Neural cell (in vitro differentiated cells): ENCODE data around the gene TNFRSF19. TPM values are rescaled to one million over a fixed set of nuclear protein-coding genes. Genes with fewer than 3 reads are reported as not detected.

ENCODE experiments used
- H2AFZ ChIP-seq: fragments of 200-600, 300-800 bp; sonication (generic), shearing (Covaris generic); 2 replicates; pipeline ENCODE4 v1.6.0; 2014; ENCODE audit warnings: low read depth, mild to moderate bottlenecking, antibody characterized with exemption, low read length, moderate library complexity
- H3F3A ChIP-seq: fragments of 200-600 bp; shearing (Covaris generic); 2 replicates; pipeline ENCODE4 v1.6.1; 2016; ENCODE audit warnings: mild to moderate bottlenecking, moderate library complexity, mixed read lengths, antibody characterized with exemption, low read length; ENCODE audit not compliant: insufficient read depth, poor library complexity, severe bottlenecking
- H3K27ac ChIP-seq: fragments of 200-600, 300-800 bp; sonication (generic), shearing (Covaris generic); 2 replicates; pipeline ENCODE4 v1.5.1; 2014; ENCODE audit warnings: mild to moderate bottlenecking, low read length, moderate library complexity
- H3K27me3 ChIP-seq: fragments of 300-800, 200-600 bp; sonication (generic), shearing (Covaris generic); 2 replicates; pipeline ENCODE4 v1.6.0; 2014; ENCODE audit warnings: mild to moderate bottlenecking, low read depth, low read length, moderate library complexity; ENCODE audit not compliant: insufficient read depth
- H3K36me3 ChIP-seq: fragments of 300-800, 200-600 bp; sonication (generic), shearing (Covaris generic); 2 replicates; pipeline ENCODE4 v1.5.1; 2014; ENCODE audit warnings: mild to moderate bottlenecking, antibody characterized with exemption, low read length, moderate library complexity; ENCODE audit not compliant: insufficient read depth
- H3K4me2 ChIP-seq: fragments of 300-800, 200-600 bp; sonication (generic), shearing (Covaris generic); 2 replicates; pipeline ENCODE4 v1.6.0; 2014; ENCODE audit warnings: mild to moderate bottlenecking, low read length
- H3K4me3 ChIP-seq: fragments of 300-800, 200-600 bp; sonication (generic), shearing (Covaris generic); 2 replicates; pipeline ENCODE4 v1.5.1; 2014; ENCODE audit warnings: mild to moderate bottlenecking, low read length, moderate library complexity
- H3K79me2 ChIP-seq: fragments of 200-600 bp; shearing (Covaris generic); replicated peaks from 2 replicates; pipeline ENCODE4 v1.6.0; 2014; ENCODE audit warnings: mild to moderate bottlenecking, low read length, moderate library complexity; ENCODE audit not compliant: insufficient read depth
- H3K9ac ChIP-seq: fragments of 300-800, 200-600 bp; sonication (generic), shearing (Covaris generic); 2 replicates; pipeline ENCODE4 v1.6.1; 2016; ENCODE audit warnings: mild to moderate bottlenecking, low read length, mixed read lengths
- H3K9me2 ChIP-seq: fragments of 200-600 bp; shearing (Covaris generic); 2 replicates; pipeline ENCODE4 v1.6.1; 2016; ENCODE audit warnings: mild to moderate bottlenecking, low read length, mixed read lengths; ENCODE audit not compliant: insufficient read depth
- H3K9me3 ChIP-seq: fragments of 200-600, 300-800 bp; sonication (generic), shearing (Covaris generic); 2 replicates; pipeline ENCODE4 v1.6.1; 2016; ENCODE audit warnings: mild to moderate bottlenecking, mixed run types, low read length, moderate library complexity, mixed read lengths
- H4K20me1 ChIP-seq: fragments of 200-600 bp; shearing (Covaris generic); 2 replicates; pipeline ENCODE4 v1.6.1; 2016; ENCODE audit warnings: mild to moderate bottlenecking, mixed run types; ENCODE audit not compliant: insufficient read depth
- CTCF ChIP-seq: fragments of 450-650 bp; IDR thresholded peaks from 2 replicates; pipeline ENCODE4 v1.5.1; 2014; ENCODE audit warnings: antibody characterized with exemption, mild to moderate bottlenecking, moderate library complexity; ENCODE audit not compliant: poor library complexity, severe bottlenecking
- EP300 ChIP-seq: fragments of 450-650 bp; conservative IDR thresholded peaks from 2 replicates; pipeline ENCODE4 v1.6.1; 2014; ENCODE audit warnings: antibody characterized with exemption, mild to moderate bottlenecking, moderate library complexity; ENCODE audit not compliant: poor library complexity, severe bottlenecking
- EZH2 ChIP-seq: fragments of 200-600, 300-800 bp; shearing (Covaris generic), sonication (generic); IDR thresholded peaks from 2 replicates; pipeline ENCODE4 v1.6.1; 2014; ENCODE audit warnings: antibody characterized with exemption, low read length, borderline replicate concordance, mild to moderate bottlenecking; ENCODE audit not compliant: insufficient read depth, poor library complexity, severe bottlenecking
- MXI1 ChIP-seq: fragments of 450-650 bp; conservative IDR thresholded peaks from 2 replicates; pipeline ENCODE4 v1.6.1; 2014; ENCODE audit warnings: antibody characterized with exemption, mild to moderate bottlenecking; ENCODE audit not compliant: poor library complexity, severe bottlenecking
- POLR2AphosphoS5 ChIP-seq: IDR thresholded peaks from 2 replicates; pipeline ENCODE4 v1.6.1; 2012
- RAD21 ChIP-seq: fragments of 450-650 bp; conservative IDR thresholded peaks from 2 replicates; pipeline ENCODE4 v1.6.1; 2014; ENCODE audit warnings: antibody characterized with exemption, mild to moderate bottlenecking, moderate library complexity
- REST ChIP-seq: IDR thresholded peaks from 2 replicates; pipeline ENCODE4 v1.6.1; 2012; ENCODE audit warnings: borderline replicate concordance
- SMC3 ChIP-seq: fragments of 450-650 bp; conservative IDR thresholded peaks from 2 replicates; pipeline ENCODE4 v1.6.1; 2014; ENCODE audit warnings: antibody characterized with exemption, mild to moderate bottlenecking, moderate library complexity; ENCODE audit not compliant: poor library complexity
- TAF1 ChIP-seq: IDR thresholded peaks from 2 replicates; pipeline ENCODE4 v1.6.1; 2012; ENCODE audit warnings: low read depth
- polyA plus RNA-seq: library from polyadenylated mRNA; depleted of rRNA; stranded (reverse); fragments of >200 nt; gene quantifications from 2 replicates; pipeline ENCODE4 v1.2.3, GENCODE V29; 2014

Gene TNFRSF19
- polyA plus RNA-seq, 1 donor from 2014 or later = 3.3 TPM

GRCh38 chr13:23558675-23559536, 11.3 kb upstream of the TNFRSF19 start:
- Histone ChIP-seq H2AFZ (no peak overlapping the region), H3K27ac (no peak overlapping the region)

GRCh38 chr13:23560571-23561089, 9.6 kb upstream of the TNFRSF19 start:
- no peak overlapping the region for H3K4me3 ChIP-seq
- no peaks in the 10 kb centered on the region for H3K9me3 ChIP-seq
- no peaks in the 10 kb centered on the region for H3F3A ChIP-seq
- no peaks in the 10 kb centered on the region for H3K9me2 ChIP-seq
- no peak overlapping the region for H3K9ac ChIP-seq
- H2AFZ ChIP-seq = no peak overlapping the region
- no peaks in the 10 kb centered on the region for H3K36me3 ChIP-seq
- TF ChIP-seq TAF1 (no peak), POLR2AphosphoS5 (no peak), EZH2 (no peak), REST (no peak), CTCF (no peak), SMC3 (no peak), EP300 (no peak), RAD21 (no peak), MXI1 (no peak)
- no peaks in the 10 kb centered on the region for H3K27me3 ChIP-seq
- no peaks in the 10 kb centered on the region for H3K79me2 ChIP-seq
- no peaks in the 10 kb centered on the region for H4K20me1 ChIP-seq
- no peak overlapping the region for H3K27ac ChIP-seq
- H3K4me2 ChIP-seq = no peak overlapping the region

More at GRCh38 chr13:23558675-23559536, 11.3 kb upstream of the TNFRSF19 start:
- no peaks in the 10 kb centered on the region for H3K9me2 ChIP-seq
- H4K20me1 ChIP-seq = no peaks in the 10 kb centered on the region
- no peaks in the 10 kb centered on the region for H3F3A ChIP-seq
- no peaks in the 10 kb centered on the region for H3K9me3 ChIP-seq
- no peak overlapping the region for H3K4me3 ChIP-seq
- TF ChIP-seq RAD21 = no peak
- no peak for TF ChIP-seq REST
- no peak for TF ChIP-seq POLR2AphosphoS5
- no peak for TF ChIP-seq EZH2
- no peak overlapping the region for H3K4me2 ChIP-seq
- H3K27me3 ChIP-seq = no peaks in the 10 kb centered on the region
- H3K9ac ChIP-seq = no peak overlapping the region
- H3K36me3 ChIP-seq = no peaks in the 10 kb centered on the region
- no peaks in the 10 kb centered on the region for H3K79me2 ChIP-seq
